MM.1S (cell line): ENCODE results near the gene POU2F2.
A peak's percentile ranks its signal among the peaks of the same experiment; 100 is the strongest.

Experiments used
- DNase-seq: peaks from one replicate; pipeline ENCODE4 v3.0.0-alpha.2; 2015
- H2AFZ ChIP-seq: fragments of 300-600 bp; sonication (generic); 2 replicates; pipeline ENCODE4 v1.6.0; 2016; ENCODE audit warnings: antibody characterized with exemption, low read length
- H3F3A ChIP-seq: fragments of 300-600 bp; sonication (generic); 2 replicates; pipeline ENCODE4 v1.6.1; 2016; ENCODE audit warnings: mild to moderate bottlenecking, antibody characterized with exemption, low read length, moderate library complexity, mixed read lengths; ENCODE audit not compliant: insufficient read depth
- H3K27ac ChIP-seq: fragments of 300-600 bp; sonication (generic); 2 replicates; pipeline ENCODE4 v1.5.1; 2016; ENCODE audit warnings: mild to moderate bottlenecking, low read length
- H3K27me3 ChIP-seq: fragments of 300-600 bp; sonication (generic); replicated peaks from 2 replicates; pipeline ENCODE4 v1.6.0; 2016; ENCODE audit warnings: low read length; ENCODE audit not compliant: insufficient read depth
- H3K36me3 ChIP-seq: fragments of 300-600 bp; sonication (generic); replicated peaks from 2 replicates; pipeline ENCODE4 v1.6.1; 2016; ENCODE audit warnings: mild to moderate bottlenecking, low read length, mixed read lengths; ENCODE audit not compliant: insufficient read depth
- H3K4me1 ChIP-seq: fragments of 300-600 bp; sonication (generic); 2 replicates; pipeline ENCODE4 v1.6.1; 2016; ENCODE audit warnings: low read length, mixed read lengths
- H3K4me2 ChIP-seq: fragments of 300-600 bp; sonication (generic); 2 replicates; pipeline ENCODE4 v1.6.0; 2016; ENCODE audit warnings: low read depth, low read length
- H3K4me3 ChIP-seq: fragments of 300-600 bp; sonication (generic); 2 replicates; pipeline ENCODE4 v1.5.1; 2016; ENCODE audit warnings: low read length, mixed read lengths
- H3K79me2 ChIP-seq: fragments of 300-600 bp; sonication (generic); 2 replicates; pipeline ENCODE4 v1.6.1; 2016; ENCODE audit warnings: mixed run types, low read length, mixed read lengths
- H3K9ac ChIP-seq: fragments of 300-600 bp; sonication (generic); 2 replicates; pipeline ENCODE4 v1.6.1; 2016; ENCODE audit warnings: low read length, mixed read lengths
- H3K9me2 ChIP-seq: fragments of 300-600 bp; sonication (generic); replicated peaks from 2 replicates; pipeline ENCODE4 v1.6.1; 2016; ENCODE audit warnings: mild to moderate bottlenecking, low read length, mixed read lengths; ENCODE audit not compliant: insufficient read depth
- H3K9me3 ChIP-seq: fragments of 300-600 bp; sonication (generic); replicated peaks from 2 replicates; pipeline ENCODE4 v1.6.1; 2016; ENCODE audit warnings: mild to moderate bottlenecking, low read length, mixed read lengths; ENCODE audit not compliant: insufficient read depth
- H4K20me1 ChIP-seq: fragments of 300-600 bp; sonication (generic); 2 replicates; pipeline ENCODE4 v1.6.1; 2016; ENCODE audit warnings: mild to moderate bottlenecking, low read length, moderate library complexity, mixed read lengths; ENCODE audit not compliant: insufficient read depth
- EZH2 ChIP-seq: fragments of 300-600 bp; sonication (generic); optimal IDR thresholded peaks from 2 replicates; pipeline ENCODE3; 2017; ENCODE audit warnings: low read depth, mild to moderate bottlenecking, antibody characterized with exemption, low read length, mixed read lengths
- EZH2phosphoT487 ChIP-seq: fragments of 300-600 bp; sonication (generic); IDR thresholded peaks from 2 replicates; pipeline ENCODE4 v1.6.1; 2018; ENCODE audit warnings: antibody characterized with exemption, low read length
- TF ChIP-seq, protein P1 (sequence below): fragments of 300-600 bp; sonication (generic); IDR thresholded peaks from 2 replicates; pipeline ENCODE4 v1.5.1; 2016; ENCODE audit warnings: antibody characterized with exemption, low read length, mixed read lengths

POU2F2 gene

DNA sequence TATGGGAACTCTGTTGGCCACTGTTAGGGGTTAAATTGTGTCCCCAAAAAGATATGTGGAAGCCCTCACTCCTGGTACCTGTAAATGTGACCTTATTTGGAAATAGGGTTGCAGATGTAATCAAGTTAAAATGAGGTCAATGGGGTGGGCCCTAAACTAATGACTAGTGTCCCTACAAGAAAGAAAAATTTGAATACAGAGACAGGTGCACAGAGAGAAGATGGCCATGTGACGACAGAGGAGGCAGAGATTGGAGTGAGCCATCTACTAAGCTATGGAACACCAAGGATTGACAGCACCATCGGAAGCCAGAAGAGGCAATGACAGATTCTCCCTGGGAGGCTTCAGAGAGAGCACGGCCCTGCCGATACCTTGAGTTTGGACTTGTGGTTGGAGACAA is 16.5 kb downstream of the POU2F2 start:
- no peak overlapping the region for H2AFZ ChIP-seq
- H3K9me3 ChIP-seq: no peaks in the 10 kb centered on the region
- H3K4me1 ChIP-seq: peaks cover 19% of the 10 kb centered on the region
- H4K20me1 ChIP-seq: no peaks in the 10 kb centered on the region
- H3K4me2 ChIP-seq: no peak overlapping the region
- no peaks in the 10 kb centered on the region for H3F3A ChIP-seq
- no peak overlapping the region for H3K4me3 ChIP-seq
- H3K9ac ChIP-seq: no peak overlapping the region
- no peaks in the 10 kb centered on the region for H3K27me3 ChIP-seq
- no peaks in the 10 kb centered on the region for H3K9me2 ChIP-seq
- no peak overlapping the region for H3K27ac ChIP-seq
- DNase-seq: no peak
- no peaks in the 10 kb centered on the region for H3K36me3 ChIP-seq
- TF ChIP-seq, protein P1, sequence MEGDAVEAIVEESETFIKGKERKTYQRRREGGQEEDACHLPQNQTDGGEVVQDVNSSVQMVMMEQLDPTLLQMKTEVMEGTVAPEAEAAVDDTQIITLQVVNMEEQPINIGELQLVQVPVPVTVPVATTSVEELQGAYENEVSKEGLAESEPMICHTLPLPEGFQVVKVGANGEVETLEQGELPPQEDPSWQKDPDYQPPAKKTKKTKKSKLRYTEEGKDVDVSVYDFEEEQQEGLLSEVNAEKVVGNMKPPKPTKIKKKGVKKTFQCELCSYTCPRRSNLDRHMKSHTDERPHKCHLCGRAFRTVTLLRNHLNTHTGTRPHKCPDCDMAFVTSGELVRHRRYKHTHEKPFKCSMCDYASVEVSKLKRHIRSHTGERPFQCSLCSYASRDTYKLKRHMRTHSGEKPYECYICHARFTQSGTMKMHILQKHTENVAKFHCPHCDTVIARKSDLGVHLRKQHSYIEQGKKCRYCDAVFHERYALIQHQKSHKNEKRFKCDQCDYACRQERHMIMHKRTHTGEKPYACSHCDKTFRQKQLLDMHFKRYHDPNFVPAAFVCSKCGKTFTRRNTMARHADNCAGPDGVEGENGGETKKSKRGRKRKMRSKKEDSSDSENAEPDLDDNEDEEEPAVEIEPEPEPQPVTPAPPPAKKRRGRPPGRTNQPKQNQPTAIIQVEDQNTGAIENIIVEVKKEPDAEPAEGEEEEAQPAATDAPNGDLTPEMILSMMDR: no peak
- no peak for TF ChIP-seq EZH2
- TF ChIP-seq EZH2phosphoT487: no peak
- no peaks in the 10 kb centered on the region for H3K79me2 ChIP-seq

DNA sequence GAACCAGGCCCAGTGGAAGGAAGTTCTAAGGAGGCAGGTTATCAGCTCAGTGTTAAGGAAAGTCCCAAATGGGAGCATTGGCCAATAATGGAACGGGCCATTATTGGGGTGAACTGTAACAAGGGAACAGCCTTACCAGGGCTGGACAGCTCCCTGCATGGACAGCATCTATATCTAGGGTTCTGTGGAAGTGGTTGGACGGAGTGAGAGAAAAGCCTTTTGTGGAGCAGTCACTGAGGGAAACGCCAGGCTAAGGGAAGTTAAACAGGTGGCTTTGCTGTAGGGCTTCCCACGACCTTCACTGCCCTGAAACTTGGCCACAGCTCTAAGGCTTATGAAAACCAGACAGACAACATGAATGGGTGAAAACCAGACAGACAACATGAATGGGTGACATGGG is 17.0 kb downstream of the POU2F2 start:
- H3K9me3 ChIP-seq: no peaks in the 10 kb centered on the region
- TF ChIP-seq, protein P1: no peak
- TF ChIP-seq EZH2phosphoT487 (no peak), EZH2 (no peak)
- H3K9me2 ChIP-seq: no peaks in the 10 kb centered on the region
- H3F3A ChIP-seq: no peaks in the 10 kb centered on the region
- H3K27me3 ChIP-seq: no peaks in the 10 kb centered on the region
- H4K20me1 ChIP-seq: no peaks in the 10 kb centered on the region
- DNase-seq: no peak
- no peaks in the 10 kb centered on the region for H3K36me3 ChIP-seq
- no peak overlapping the region for H3K9ac ChIP-seq
- peaks cover 19% of the 10 kb centered on the region for H3K4me1 ChIP-seq
- H2AFZ ChIP-seq: no peak overlapping the region
- no peak overlapping the region for H3K4me3 ChIP-seq
- no peak overlapping the region for H3K4me2 ChIP-seq
- no peak overlapping the region for H3K27ac ChIP-seq
- H3K79me2 ChIP-seq: no peaks in the 10 kb centered on the region

- Histone ChIP-seq H3K4me3 (no peak overlapping the region), H3K9ac (no peak overlapping the region), H3K79me2 (no peaks in the 10 kb centered on the region), H4K20me1 (no peaks in the 10 kb centered on the region), H3K4me2 (peak overlapping the region; percentile 53; the same call in 1 of the 2 replicates), H3K9me3 (no peaks in the 10 kb centered on the region), H3K4me1 (peaks cover 19% of the 10 kb centered on the region), H2AFZ (peak overlapping the region; percentile 50; the same call in 1 of the 2 replicates), H3K36me3 (no peaks in the 10 kb centered on the region), H3K27ac (no peak overlapping the region; the same call in 1 of the 2 replicates), H3K9me2 (no peaks in the 10 kb centered on the region), H3F3A (no peaks in the 10 kb centered on the region), H3K27me3 (no peaks in the 10 kb centered on the region)
- DNase-seq: peak; percentile 79
- TF ChIP-seq EZH2 (no peak), EZH2phosphoT487 (no peak)
- TF ChIP-seq, protein P1: no peak
Observed at GRCh38 chr19:42114412-42114811, 17.8 kb downstream of the POU2F2 start.
